ENCODE data around the gene TTC7B. TPM values are rescaled to one million over a fixed set of nuclear protein-coding genes. Genes with fewer than 3 reads are reported as not detected.

TTC7B gene
- total RNA-seq, 2 experiments from 2014 or later, result 1.2 to 1.3 TPM

GRCh38 chr14:90553298-90553920 is 262.8 kb downstream of the TTC7B start:
- Mint-ChIP-seq H3K9me3 (no peaks in the 10 kb centered on the region), H3K4me3 (no peak overlapping the region), H3K27ac (no peak overlapping the region), H3K36me3 (ENCODE audit: low read depth) (no peaks in the 10 kb centered on the region), H3K27me3 (no peaks in the 10 kb centered on the region), H3K4me1 (ENCODE audit: low read depth) (no peaks in the 10 kb centered on the region)
- H3K4me1 ChIP-seq (ENCODE audit: insufficient read depth, low read length), result no peaks in the 10 kb centered on the region
- ATAC-seq (ENCODE audit: poor library complexity) (no peak), DNase-seq (no peak)
- ChIA-PET CTCF (no interaction called here), POLR2A (no interaction called here)
- no peaks in the 10 kb centered on the region for H3K36me3 ChIP-seq (ENCODE audit: insufficient read depth, low read length)
- H3K27ac ChIP-seq (ENCODE audit: low read depth in 1 of 2, low read length in 2 of 2), result no peak overlapping the region
- no peak for TF ChIP-seq CTCF (IDR thresholded peaks at IDR 0.05)
- intact Hi-C loops (cut with DNase I, micrococcal nuclease), result no loop called here
- no peaks in the 10 kb centered on the region for H3K9me3 ChIP-seq (ENCODE audit: control insufficient read depth in 1 of 2, insufficient read depth in 1 of 2, low read length in 2 of 2)
- H3K4me3 ChIP-seq (ENCODE audit: low read length), result no peak overlapping the region
- H3K27me3 ChIP-seq (ENCODE audit: control insufficient read depth in 1 of 2, insufficient read depth in 2 of 2, low read length in 2 of 2), result no peaks in the 10 kb centered on the region

DNA sequence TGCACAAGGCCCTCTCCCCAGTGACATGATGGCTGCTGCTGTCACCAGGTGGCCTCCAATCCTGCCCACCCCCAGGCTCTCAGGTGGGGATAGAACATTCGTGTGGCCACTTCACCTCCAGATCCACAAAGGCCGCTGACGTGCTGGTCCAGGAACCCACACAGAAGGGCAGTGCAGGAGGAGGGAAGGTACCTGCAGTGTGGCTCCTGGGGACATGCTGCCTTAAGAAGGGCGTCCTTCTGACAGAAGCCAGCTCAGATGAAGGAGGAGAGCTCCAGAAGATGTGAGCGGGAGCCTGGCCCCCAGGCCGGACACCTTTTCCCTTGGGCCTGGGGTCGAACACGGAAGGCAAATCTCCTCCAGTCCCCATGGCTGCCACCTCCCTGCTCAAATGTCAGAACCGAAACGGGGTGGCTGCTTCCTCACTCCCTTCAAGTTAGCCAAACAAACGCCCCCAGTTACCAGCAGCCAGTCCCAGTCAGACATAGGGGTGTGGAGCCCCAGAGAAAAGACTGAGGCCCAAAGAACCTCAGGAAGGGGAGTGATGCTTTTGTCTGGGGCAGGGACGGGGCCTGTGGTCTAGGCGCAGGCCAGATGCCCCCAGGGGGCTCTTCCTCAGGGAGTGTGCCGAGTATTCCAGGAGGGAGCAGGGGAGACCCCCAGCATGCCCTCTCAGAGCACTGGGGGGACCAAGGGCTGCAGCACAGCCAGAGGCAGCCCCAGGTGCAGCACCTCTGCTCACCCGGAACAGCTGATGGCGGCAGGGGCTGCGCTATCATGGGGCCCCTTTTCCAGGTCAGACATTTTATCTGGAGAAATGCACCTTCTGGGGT is 263.5 kb downstream of the TTC7B start:
- H3K27me3 Mint-ChIP-seq, result no peaks in the 10 kb centered on the region
- H3K4me3 Mint-ChIP-seq, result no peak overlapping the region
- ChIA-PET POLR2A (no interaction called here), CTCF (interaction anchor here (0.6 kb wide), 1 partner anchor 917 kb away, joined by 3 read pairs; no protein-coding TSS in a partner anchor)
- no peak for TF ChIP-seq CTCF (IDR thresholded peaks at IDR 0.05)
- DNase-seq, result no peak
- Histone ChIP-seq H3K4me3 (ENCODE audit: low read length) (no peak overlapping the region), H3K27me3 (ENCODE audit: control insufficient read depth in 1 of 2, insufficient read depth in 2 of 2, low read length in 2 of 2) (no peaks in the 10 kb centered on the region), H3K27ac (ENCODE audit: low read depth in 1 of 2, low read length in 2 of 2) (no peak overlapping the region), H3K36me3 (ENCODE audit: insufficient read depth, low read length) (no peaks in the 10 kb centered on the region), H3K9me3 (ENCODE audit: control insufficient read depth in 1 of 2, insufficient read depth in 1 of 2, low read length in 2 of 2) (no peaks in the 10 kb centered on the region), H3K4me1 (ENCODE audit: insufficient read depth, low read length) (no peaks in the 10 kb centered on the region)
- H3K4me1 Mint-ChIP-seq (ENCODE audit: low read depth), result no peaks in the 10 kb centered on the region
- H3K27ac Mint-ChIP-seq, result no peak overlapping the region
- no peaks in the 10 kb centered on the region for H3K36me3 Mint-ChIP-seq (ENCODE audit: low read depth)
- intact Hi-C loops (cut with DNase I, micrococcal nuclease), result no loop called here
- no peaks in the 10 kb centered on the region for H3K9me3 Mint-ChIP-seq
- ATAC-seq (ENCODE audit: poor library complexity), result no peak

DNA sequence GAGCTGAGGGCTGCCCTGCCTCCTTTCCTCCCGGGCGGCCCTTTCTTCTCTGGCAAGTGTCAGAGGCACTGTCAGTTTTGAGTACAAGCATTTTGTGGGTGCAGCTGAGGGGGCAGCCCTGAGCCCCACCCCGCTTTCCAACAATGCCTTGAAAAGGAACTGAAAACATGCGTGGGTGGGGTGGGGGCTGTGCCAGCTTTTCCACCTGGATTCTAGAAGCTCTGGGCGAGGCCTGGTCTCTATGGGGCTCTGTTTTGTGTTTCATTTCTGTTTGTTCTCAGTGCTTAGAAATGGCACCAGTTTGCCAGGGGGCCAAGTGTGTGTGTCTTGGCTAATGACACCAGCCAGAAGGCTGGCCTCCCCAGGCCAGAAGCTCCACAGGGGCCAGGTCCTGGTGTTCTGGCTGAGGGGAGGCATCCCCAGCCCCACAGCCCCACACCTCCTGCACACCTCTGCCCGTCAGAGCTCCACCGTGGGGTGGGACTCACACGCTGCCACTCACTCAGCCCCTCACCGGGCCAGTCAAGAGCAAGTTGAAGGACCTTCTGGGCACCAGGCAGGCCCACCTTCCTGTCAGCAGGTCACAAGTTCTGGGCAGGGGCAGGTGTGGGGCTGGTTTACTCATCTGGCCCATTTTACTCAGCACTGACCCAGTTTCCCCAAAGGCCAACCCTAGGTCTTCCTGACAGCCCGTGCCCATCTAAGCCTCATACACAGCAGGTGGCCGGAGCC is 264.3 kb downstream of the TTC7B start:
- H3K27ac Mint-ChIP-seq, result no peak overlapping the region
- Histone ChIP-seq H3K27ac (ENCODE audit: low read depth in 1 of 2, low read length in 2 of 2) (no peak overlapping the region), H3K36me3 (ENCODE audit: insufficient read depth, low read length) (no peaks in the 10 kb centered on the region), H3K4me1 (ENCODE audit: insufficient read depth, low read length) (no peaks in the 10 kb centered on the region), H3K4me3 (ENCODE audit: low read length) (no peak overlapping the region), H3K9me3 (ENCODE audit: control insufficient read depth in 1 of 2, insufficient read depth in 1 of 2, low read length in 2 of 2) (no peaks in the 10 kb centered on the region), H3K27me3 (ENCODE audit: control insufficient read depth in 1 of 2, insufficient read depth in 2 of 2, low read length in 2 of 2) (no peaks in the 10 kb centered on the region)
- ChIA-PET POLR2A (no interaction called here), CTCF (interaction anchor here (0.6 kb wide), 1 partner anchor 916 kb away, joined by 3 read pairs; no protein-coding TSS in a partner anchor)
- H3K4me3 Mint-ChIP-seq, result no peak overlapping the region
- H3K27me3 Mint-ChIP-seq, result no peaks in the 10 kb centered on the region
- no peak for ATAC-seq (ENCODE audit: poor library complexity)
- H3K36me3 Mint-ChIP-seq (ENCODE audit: low read depth), result no peaks in the 10 kb centered on the region
- no peaks in the 10 kb centered on the region for H3K4me1 Mint-ChIP-seq (ENCODE audit: low read depth)
- TF ChIP-seq CTCF (IDR thresholded peaks at IDR 0.05), result no peak
- no peak for DNase-seq
- no peaks in the 10 kb centered on the region for H3K9me3 Mint-ChIP-seq
- intact Hi-C loops (cut with DNase I, micrococcal nuclease), result no loop called here

All from CD4-positive, alpha-beta T cell (primary cell).